Stimulated activated CD4-positive, alpha-beta T cell treated with anti-CD3 and anti-CD28 coated beads, TNF-alpha, amount 100 ng/mL, for 4 hours (primary cell): ENCODE results near the gene CABP4.
"Not testable (repeated sequence)": the region's sequence is repeated elsewhere in the genome, so short reads cannot be mapped to it uniquely, and the experiment has no call there.

ENCODE experiments used
- DNase-seq, 3 experiments: peaks; one replicate each; pipeline ENCODE4 v3.0.0-alpha.2; 2020; ENCODE audit warnings: low read depth in 3 of 3

The CABP4 gene

GRCh38 chr11:67419325-67420049, 35.7 kb upstream of the CABP4 start:
- no peak for DNase-seq

GRCh38 chr11:67420147-67420645, 35.0 kb upstream of the CABP4 start:
- no peak for DNase-seq

GRCh38 chr11:67420646-67421429, 34.3 kb upstream of the CABP4 start:
- DNase-seq = peak; percentile 98 to 99 (median 98)

GRCh38 chr11:67421430-67422031, 33.6 kb upstream of the CABP4 start:
- DNase-seq = no peak

GRCh38 chr11:67422891-67423290, 32.3 kb upstream of the CABP4 start:
- no peak for DNase-seq

GRCh38 chr11:67423466-67423865, 31.7 kb upstream of the CABP4 start:
- no peak for DNase-seq

- no peak for DNase-seq
Observed at GRCh38 chr11:67423891-67424613, 31.1 kb upstream of the CABP4 start.

GRCh38 chr11:67427364-67427859, 27.7 kb upstream of the CABP4 start:
- not testable (repeated sequence) for DNase-seq

GRCh38 chr11:67428052-67429001, 26.8 kb upstream of the CABP4 start, which contains the start of gene RPS6KB2:
TSS of gene RPS6KB2 (plus strand) at chr11:67428494. CDS start at chr11:67428546, 52 bp downstream.
- DNase-seq = peak; percentile 97 to 99 (median 98)

GRCh38 chr11:67429038-67429668, 26.0 kb upstream of the CABP4 start:
- no peak for DNase-seq

GRCh38 chr11:67429722-67430121, 25.4 kb upstream of the CABP4 start:
- DNase-seq = no peak

GRCh38 chr11:67431346-67432249, 23.6 kb upstream of the CABP4 start:
- DNase-seq = no peak

- no peak for DNase-seq
Observed at GRCh38 chr11:67432655-67433349, 22.4 kb upstream of the CABP4 start.

GRCh38 chr11:67433536-67434394, 21.4 kb upstream of the CABP4 start:
- no peak for DNase-seq

GRCh38 chr11:67434395-67434881, 20.7 kb upstream of the CABP4 start:
- no peak for DNase-seq

GRCh38 chr11:67435031-67435726, 20.0 kb upstream of the CABP4 start:
- DNase-seq = no peak
